Loucy (cell line): ENCODE measurements around the gene KANSL1.

ENCODE experiments used
- CTCF ChIP-seq: fragments of 200-600 bp; sonication (generic); conservative IDR thresholded peaks from 2 replicates; pipeline ENCODE4 v1.5.1; 2014; ENCODE audit warnings: mild to moderate bottlenecking, antibody characterized with exemption, low read length
- EZH2phosphoT487 ChIP-seq: fragments of 200-600 bp; IDR thresholded peaks from 2 replicates; pipeline ENCODE4 v1.6.1; 2018; ENCODE audit warnings: antibody characterized with exemption, mild to moderate bottlenecking, moderate library complexity, borderline replicate concordance

- TF ChIP-seq CTCF (no peak), EZH2phosphoT487 (no peak)
Observed at GRCh38 chr17:46008591-46008990, 184.6 kb downstream of the KANSL1 start.
